B cell (primary cell): ENCODE data around the gene MEIS2.

Experiments
- EZH2 ChIP-seq: IDR thresholded peaks from 2 replicates; pipeline ENCODE4 v1.6.1; 2012; ENCODE audit warnings: borderline replicate concordance, low read depth, mild to moderate bottlenecking, moderate library complexity, low read length; ENCODE audit not compliant: insufficient read depth, poor library complexity, severe bottlenecking
- TF ChIP-seq, protein P1 (sequence below): fragments of 200-600 bp; IDR thresholded peaks from one replicate; pipeline ENCODE4 v1.8.0; 2022; ENCODE audit warnings: antibody characterized with exemption, mild to moderate bottlenecking

GRCh38 chr15:37122703-37123102, 22.4 kb upstream of the MEIS2 start:
- TF ChIP-seq, protein P1, sequence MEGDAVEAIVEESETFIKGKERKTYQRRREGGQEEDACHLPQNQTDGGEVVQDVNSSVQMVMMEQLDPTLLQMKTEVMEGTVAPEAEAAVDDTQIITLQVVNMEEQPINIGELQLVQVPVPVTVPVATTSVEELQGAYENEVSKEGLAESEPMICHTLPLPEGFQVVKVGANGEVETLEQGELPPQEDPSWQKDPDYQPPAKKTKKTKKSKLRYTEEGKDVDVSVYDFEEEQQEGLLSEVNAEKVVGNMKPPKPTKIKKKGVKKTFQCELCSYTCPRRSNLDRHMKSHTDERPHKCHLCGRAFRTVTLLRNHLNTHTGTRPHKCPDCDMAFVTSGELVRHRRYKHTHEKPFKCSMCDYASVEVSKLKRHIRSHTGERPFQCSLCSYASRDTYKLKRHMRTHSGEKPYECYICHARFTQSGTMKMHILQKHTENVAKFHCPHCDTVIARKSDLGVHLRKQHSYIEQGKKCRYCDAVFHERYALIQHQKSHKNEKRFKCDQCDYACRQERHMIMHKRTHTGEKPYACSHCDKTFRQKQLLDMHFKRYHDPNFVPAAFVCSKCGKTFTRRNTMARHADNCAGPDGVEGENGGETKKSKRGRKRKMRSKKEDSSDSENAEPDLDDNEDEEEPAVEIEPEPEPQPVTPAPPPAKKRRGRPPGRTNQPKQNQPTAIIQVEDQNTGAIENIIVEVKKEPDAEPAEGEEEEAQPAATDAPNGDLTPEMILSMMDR: no peak
- TF ChIP-seq EZH2: no peak
